Gastroesophageal sphincter (tissue), 3 donors: ENCODE data around the gene MCCD1.

ENCODE experiments used
- EP300 ChIP-seq: sonication (generic); formaldehyde crosslinking; IDR thresholded peaks from one replicate; pipeline ENCODE4 v1.6.1; 2017; ENCODE audit warnings: antibody characterized with exemption, mild to moderate bottlenecking
- POLR2AphosphoS5 ChIP-seq: sonication (generic); formaldehyde crosslinking; IDR thresholded peaks from one replicate; pipeline ENCODE4 v1.6.1; 2017; ENCODE audit warnings: antibody characterized with exemption
- TF ChIP-seq, protein P1 (sequence below), 4 experiments: fragments of 200-600 bp in 2 of 4; fragments of 450-650 bp in 2 of 4; sonication (generic) in 1 of 4; IDR thresholded peaks; one replicate each; pipeline ENCODE4 v1.5.1; 2017 to 2019; ENCODE audit warnings: antibody characterized with exemption in 4 of 4, mild to moderate bottlenecking in 2 of 4, moderate library complexity in 2 of 4

DNA sequence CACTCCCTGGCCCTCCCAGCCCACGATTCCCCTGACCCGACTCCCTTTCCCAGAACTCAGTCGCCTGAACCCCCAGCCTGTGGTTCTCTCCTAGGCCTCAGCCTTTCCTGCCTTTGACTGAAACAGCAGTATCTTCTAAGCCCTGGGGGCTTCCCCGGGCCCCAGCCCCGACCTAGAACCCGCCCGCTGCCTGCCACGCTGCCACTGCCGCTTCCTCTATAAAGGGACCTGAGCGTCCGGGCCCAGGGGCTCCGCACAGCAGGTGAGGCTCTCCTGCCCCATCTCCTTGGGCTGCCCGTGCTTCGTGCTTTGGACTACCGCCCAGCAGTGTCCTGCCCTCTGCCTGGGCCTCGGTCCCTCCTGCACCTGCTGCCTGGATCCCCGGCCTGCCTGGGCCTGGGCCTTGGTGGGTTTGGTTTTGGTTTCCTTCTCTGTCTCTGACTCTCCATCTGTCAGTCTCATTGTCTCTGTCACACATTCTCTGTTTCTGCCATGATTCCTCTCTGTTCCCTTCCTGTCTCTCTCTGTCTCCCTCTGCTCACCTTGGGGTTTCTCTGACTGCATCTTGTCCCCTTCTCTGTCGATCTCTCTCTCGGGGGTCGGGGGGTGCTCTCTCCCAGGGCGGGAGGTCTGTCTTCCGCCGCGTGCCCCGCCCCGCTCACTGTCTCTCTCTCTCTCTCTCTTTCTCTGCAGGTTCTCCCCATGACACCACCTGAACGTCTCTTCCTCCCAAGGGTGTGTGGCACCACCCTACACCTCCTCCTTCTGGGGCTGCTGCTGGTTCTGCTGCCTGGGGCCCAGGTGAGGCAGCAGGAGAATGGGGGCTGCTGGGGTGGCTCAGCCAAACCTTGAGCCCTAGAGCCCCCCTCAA lies 43.5 kb downstream of the MCCD1 start, which contains the start of gene LTA:
- no peak for TF ChIP-seq POLR2AphosphoS5
- TF ChIP-seq, protein P1, sequence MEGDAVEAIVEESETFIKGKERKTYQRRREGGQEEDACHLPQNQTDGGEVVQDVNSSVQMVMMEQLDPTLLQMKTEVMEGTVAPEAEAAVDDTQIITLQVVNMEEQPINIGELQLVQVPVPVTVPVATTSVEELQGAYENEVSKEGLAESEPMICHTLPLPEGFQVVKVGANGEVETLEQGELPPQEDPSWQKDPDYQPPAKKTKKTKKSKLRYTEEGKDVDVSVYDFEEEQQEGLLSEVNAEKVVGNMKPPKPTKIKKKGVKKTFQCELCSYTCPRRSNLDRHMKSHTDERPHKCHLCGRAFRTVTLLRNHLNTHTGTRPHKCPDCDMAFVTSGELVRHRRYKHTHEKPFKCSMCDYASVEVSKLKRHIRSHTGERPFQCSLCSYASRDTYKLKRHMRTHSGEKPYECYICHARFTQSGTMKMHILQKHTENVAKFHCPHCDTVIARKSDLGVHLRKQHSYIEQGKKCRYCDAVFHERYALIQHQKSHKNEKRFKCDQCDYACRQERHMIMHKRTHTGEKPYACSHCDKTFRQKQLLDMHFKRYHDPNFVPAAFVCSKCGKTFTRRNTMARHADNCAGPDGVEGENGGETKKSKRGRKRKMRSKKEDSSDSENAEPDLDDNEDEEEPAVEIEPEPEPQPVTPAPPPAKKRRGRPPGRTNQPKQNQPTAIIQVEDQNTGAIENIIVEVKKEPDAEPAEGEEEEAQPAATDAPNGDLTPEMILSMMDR (IDR thresholded peaks at IDR 0.05): no peak
- no peak for TF ChIP-seq EP300
